Stimulated activated naive CD8-positive, alpha-beta T cell treated with anti-CD3 and anti-CD28 coated beads, Interleukin-15, amount 100 ng/mL, for 72 hours (primary cell): ENCODE results near the gene ITGA11.

Experiments used
- ATAC-seq: fragments of 150-1000 bp; cut with Tn5 transposase; 2 replicates; pipeline ENCODE4 v1.10.0; 2021; ENCODE audit warnings: mild to moderate bottlenecking, moderate library complexity
- DNase-seq, 2 donors: peaks; one replicate each; pipeline ENCODE4 v3.0.0; 2021 to 2022
- H3K27ac Mint-ChIP-seq, 2 donors: one replicate each; pipeline ENCODE4 v1.8.0; 2022; ENCODE audit warnings: mild to moderate bottlenecking in 2 of 2, mixed read lengths in 2 of 2, moderate library complexity in 2 of 2
- H3K27me3 Mint-ChIP-seq: one replicate; pipeline ENCODE4 v1.8.0; 2022; ENCODE audit warnings: mixed read lengths
- H3K4me1 Mint-ChIP-seq: one replicate; pipeline ENCODE4 v1.8.0; 2022; ENCODE audit warnings: mild to moderate bottlenecking, mixed read lengths
- H3K4me3 Mint-ChIP-seq, 2 donors: one replicate each; pipeline ENCODE4 v1.8.0; 2022; ENCODE audit warnings: mild to moderate bottlenecking in 2 of 2, mixed read lengths in 2 of 2, moderate library complexity in 1 of 2
- H3K9me3 Mint-ChIP-seq, 2 donors: one replicate each; pipeline ENCODE4 v1.8.0; 2022; ENCODE audit warnings: mixed read lengths in 2 of 2

The ITGA11 gene

DNA sequence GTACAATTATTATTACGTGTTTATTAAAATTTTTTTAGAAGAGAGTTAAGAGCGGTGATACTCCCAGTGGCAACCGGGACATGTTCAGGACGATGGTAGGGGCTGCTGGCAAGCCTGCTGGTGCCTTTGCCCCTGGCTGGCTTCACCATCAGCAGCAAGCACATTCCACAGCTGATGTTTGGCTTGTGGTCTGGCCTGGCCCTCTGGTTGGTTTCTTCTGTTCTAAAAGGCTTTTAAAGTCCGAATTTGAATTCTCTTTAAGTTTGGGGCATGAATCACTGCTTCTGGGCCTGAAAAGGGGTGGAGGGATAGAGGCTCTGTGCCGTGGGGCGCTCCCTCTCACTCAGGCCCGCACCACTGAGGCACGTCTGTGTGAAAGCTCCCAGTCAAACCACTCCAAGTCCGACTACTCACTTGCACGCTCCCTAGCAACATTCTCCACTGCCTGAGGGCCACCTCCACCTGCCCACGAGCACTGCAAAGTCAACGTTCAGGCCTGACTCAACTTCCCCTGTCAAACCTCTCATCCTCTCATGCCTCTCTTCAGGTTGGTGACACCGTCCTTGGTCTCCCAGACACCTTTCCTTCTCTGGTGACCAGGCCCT lies 10.1 kb downstream of the ITGA11 start:
- Mint-ChIP-seq H3K9me3 (no peaks in the 10 kb centered on the region), H3K4me1 (no peaks in the 10 kb centered on the region), H3K27ac (no peak overlapping the region), H3K4me3 (no peak overlapping the region), H3K27me3 (no peaks in the 10 kb centered on the region)
- no peak for ATAC-seq
- no peak for DNase-seq

- Mint-ChIP-seq H3K4me3 (no peak overlapping the region), H3K4me1 (no peaks in the 10 kb centered on the region), H3K27me3 (no peaks in the 10 kb centered on the region), H3K27ac (no peak overlapping the region), H3K9me3 (no peaks in the 10 kb centered on the region)
- no peak for ATAC-seq
- no peak for DNase-seq
Measured at GRCh38 chr15:68421115-68421551, 10.8 kb downstream of the ITGA11 start.

- no peaks in the 10 kb centered on the region for H3K27me3 Mint-ChIP-seq
- H3K9me3 Mint-ChIP-seq = no peaks in the 10 kb centered on the region
- DNase-seq = no peak
- H3K4me3 Mint-ChIP-seq = no peak overlapping the region
- H3K4me1 Mint-ChIP-seq = no peaks in the 10 kb centered on the region
- ATAC-seq = no peak
- H3K27ac Mint-ChIP-seq = no peak overlapping the region
Measured at GRCh38 chr15:68420186-68420684, 11.7 kb downstream of the ITGA11 start.

DNA sequence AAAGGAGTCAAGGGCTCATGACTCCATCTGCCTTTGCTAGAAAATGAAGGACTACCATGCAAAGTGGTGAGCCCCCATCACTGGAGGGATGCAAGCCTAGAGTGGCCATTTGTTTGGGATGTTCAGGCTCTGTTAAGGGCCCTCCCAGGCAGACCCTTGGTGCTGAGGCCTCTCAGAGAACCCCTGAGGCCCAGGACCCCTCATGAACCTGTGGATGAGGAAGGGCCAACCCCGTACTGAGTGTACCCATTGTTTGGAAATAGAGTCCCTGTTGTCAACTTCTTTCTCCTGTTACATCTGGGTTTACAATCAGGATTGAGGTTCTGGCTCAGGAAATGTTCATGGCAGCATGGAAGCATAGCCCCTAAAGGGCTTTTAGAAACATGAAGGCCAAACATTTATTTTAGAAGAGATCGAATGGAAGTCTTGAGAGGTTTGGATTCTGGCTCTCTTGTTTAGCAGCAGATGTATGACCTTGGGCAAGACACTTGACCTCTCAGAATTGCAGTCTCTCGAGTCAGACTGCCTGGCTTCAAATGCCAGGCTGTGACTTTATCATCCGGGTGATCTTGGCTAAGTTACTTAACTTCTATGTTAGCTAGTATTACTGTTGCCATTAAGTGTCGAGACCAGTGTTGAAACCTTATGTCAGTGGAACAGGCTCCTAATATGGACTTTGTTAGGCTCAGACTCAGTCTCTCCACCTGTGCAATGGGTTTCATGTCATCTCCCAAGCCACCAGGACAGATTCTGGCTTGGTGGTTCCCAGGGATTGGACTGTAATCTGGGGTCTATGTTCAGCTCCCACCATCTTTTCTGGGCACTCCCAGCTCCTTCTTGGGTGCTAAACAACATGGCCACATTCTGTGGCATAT lies 12.4 kb downstream of the ITGA11 start:
- ATAC-seq = no peak
- no peaks in the 10 kb centered on the region for H3K27me3 Mint-ChIP-seq

DNA sequence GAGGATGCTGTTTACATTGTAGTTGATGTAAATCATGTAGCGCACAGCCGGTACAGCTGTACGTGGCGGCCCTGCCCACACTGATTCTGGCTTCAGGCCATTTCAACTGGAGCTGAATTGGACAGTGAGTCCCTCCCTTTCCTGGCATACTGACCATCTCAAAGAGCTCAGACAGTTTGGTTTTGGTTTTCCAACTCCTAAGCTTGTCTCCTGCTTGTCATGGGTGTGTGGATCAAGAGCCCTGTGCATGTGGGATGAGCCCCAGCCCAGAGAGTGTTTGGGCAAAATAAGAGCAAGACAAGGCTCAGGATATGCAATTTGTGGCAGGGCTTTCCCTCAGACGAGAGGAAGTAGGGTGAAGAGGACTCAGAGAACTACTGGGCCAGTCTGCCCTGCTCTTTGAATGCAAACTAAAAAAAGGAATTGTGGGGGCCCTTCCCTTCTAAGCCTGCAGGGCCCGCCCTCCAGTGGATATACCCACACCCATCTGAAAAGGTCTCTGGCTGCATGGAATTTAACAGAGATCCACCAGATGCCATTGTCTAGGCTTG lies 13.3 kb downstream of the ITGA11 start:
- no peaks in the 10 kb centered on the region for H3K4me1 Mint-ChIP-seq
- no peak for ATAC-seq
- DNase-seq = no peak
- H3K27ac Mint-ChIP-seq = no peak overlapping the region
- no peaks in the 10 kb centered on the region for H3K27me3 Mint-ChIP-seq
- H3K9me3 Mint-ChIP-seq = no peaks in the 10 kb centered on the region
- no peak overlapping the region for H3K4me3 Mint-ChIP-seq

More for the DNA sequence above, 12.4 kb downstream of the ITGA11 start:
- H3K9me3 Mint-ChIP-seq = no peaks in the 10 kb centered on the region
- H3K4me1 Mint-ChIP-seq = no peaks in the 10 kb centered on the region
- no peak overlapping the region for H3K4me3 Mint-ChIP-seq
- no peak overlapping the region for H3K27ac Mint-ChIP-seq
- DNase-seq = no peak

DNA sequence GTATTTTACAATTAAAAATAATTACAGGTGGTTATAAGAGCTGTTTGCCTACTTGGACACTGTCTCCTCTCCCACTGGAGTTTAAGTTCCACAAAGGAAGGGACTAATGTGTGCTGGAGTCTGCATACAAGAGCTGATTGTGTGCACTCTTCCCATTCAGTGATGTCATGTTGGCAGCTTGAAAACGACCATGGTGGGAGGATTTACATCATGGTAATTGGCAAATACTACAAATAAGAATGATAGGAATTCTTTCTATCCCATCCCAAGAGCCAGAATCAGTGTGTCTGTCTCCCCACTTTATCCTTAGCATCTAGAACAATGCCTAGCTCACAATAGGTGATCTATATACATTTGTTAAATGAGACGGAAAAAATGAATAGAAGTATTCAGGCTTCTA lies 14.1 kb downstream of the ITGA11 start:
- H3K27me3 Mint-ChIP-seq = no peaks in the 10 kb centered on the region
- ATAC-seq = no peak
- no peak for DNase-seq
- no peaks in the 10 kb centered on the region for H3K9me3 Mint-ChIP-seq
- H3K27ac Mint-ChIP-seq = no peak overlapping the region
- no peak overlapping the region for H3K4me3 Mint-ChIP-seq
- no peaks in the 10 kb centered on the region for H3K4me1 Mint-ChIP-seq

DNA sequence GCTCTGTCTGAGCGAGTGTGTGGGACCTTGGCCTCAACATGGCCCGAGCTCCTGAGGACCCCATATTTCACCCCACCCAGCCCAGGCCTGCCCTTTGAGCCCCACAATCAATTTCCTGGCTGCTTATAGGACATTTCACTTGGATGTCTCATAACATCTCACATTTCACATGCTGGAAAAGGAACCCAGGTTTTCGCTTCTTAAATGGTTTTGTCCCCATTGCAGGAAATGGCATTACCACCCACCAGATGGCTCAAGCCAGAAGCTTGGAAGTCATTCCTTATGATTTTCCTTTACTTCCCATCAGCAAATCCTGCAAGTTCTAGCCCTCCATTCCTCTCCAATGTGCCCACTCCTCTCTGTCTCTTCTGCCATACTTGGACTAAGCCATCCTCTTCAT lies 14.9 kb downstream of the ITGA11 start:
- H3K9me3 Mint-ChIP-seq = no peaks in the 10 kb centered on the region
- ATAC-seq (no peak), DNase-seq (no peak)

GRCh38 chr15:68416158-68416535 lies 15.8 kb downstream of the ITGA11 start:
- Mint-ChIP-seq H3K4me3 (no peak overlapping the region), H3K27me3 (no peaks in the 10 kb centered on the region), H3K4me1 (no peaks in the 10 kb centered on the region), H3K27ac (peak overlapping the region in 1 of 2 donors; percentile 62), H3K9me3 (no peaks in the 10 kb centered on the region)
- ATAC-seq (no peak), DNase-seq (no peak)

More for the DNA sequence above, 14.9 kb downstream of the ITGA11 start:
- Mint-ChIP-seq H3K4me3 (no peak overlapping the region), H3K27me3 (no peaks in the 10 kb centered on the region), H3K4me1 (no peaks in the 10 kb centered on the region), H3K27ac (no peak overlapping the region)

GRCh38 chr15:68415501-68416157 lies 16.3 kb downstream of the ITGA11 start:
- Mint-ChIP-seq H3K9me3 (no peaks in the 10 kb centered on the region), H3K27me3 (no peaks in the 10 kb centered on the region), H3K4me1 (no peaks in the 10 kb centered on the region), H3K27ac (peak overlapping the region in 1 of 2 donors; percentile 42), H3K4me3 (no peak overlapping the region)
- ATAC-seq (no peak), DNase-seq (no peak)

- H3K9me3 Mint-ChIP-seq = no peaks in the 10 kb centered on the region
- H3K27me3 Mint-ChIP-seq = no peaks in the 10 kb centered on the region
- no peak overlapping the region for H3K4me3 Mint-ChIP-seq
- DNase-seq (no peak), ATAC-seq (no peak)
- H3K4me1 Mint-ChIP-seq = no peaks in the 10 kb centered on the region
- H3K27ac Mint-ChIP-seq = no peak overlapping the region
Measured at GRCh38 chr15:68415061-68415460, 16.9 kb downstream of the ITGA11 start.

DNA sequence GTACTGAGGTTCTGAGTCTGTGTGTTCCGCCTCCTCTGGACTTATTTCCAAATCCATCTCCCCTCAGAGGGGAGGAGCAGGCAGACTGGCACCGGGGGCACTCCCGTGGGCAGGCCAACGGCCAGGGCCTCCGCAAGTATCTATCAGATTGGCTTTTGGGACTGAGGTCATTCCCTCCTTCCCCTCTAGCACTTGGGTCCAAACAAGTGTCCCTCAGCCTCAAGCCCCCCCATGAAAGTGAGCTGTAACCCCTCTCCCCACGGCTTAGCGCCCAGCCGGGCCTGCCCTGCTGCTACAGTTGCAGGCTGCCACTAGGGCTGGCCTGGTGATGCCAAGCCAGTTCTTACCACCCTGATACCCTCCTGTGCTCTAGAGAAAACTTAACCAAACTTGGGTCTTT lies 17.4 kb downstream of the ITGA11 start:
- H3K27me3 Mint-ChIP-seq = no peaks in the 10 kb centered on the region
- H3K9me3 Mint-ChIP-seq = no peaks in the 10 kb centered on the region
- ATAC-seq (no peak), DNase-seq (no peak)
- H3K4me3 Mint-ChIP-seq = no peak overlapping the region
- no peaks in the 10 kb centered on the region for H3K4me1 Mint-ChIP-seq
- H3K27ac Mint-ChIP-seq = no peak overlapping the region

DNA sequence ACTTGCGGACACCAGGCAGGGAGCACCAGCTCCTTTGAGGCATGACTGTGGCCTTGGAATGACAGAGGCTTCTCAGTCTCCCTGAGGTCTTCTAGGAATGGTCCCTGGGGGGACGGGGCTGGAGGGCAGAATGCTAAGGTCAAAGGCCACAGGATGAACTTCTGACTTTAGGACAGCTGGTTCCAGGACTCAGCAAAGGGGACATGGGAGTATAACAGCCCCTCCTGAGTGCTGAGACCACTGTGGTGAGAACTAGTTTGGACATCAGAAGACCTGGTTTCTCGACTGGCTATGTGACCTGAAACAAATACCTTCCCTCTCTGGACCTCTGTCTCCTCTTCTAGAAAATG lies 17.8 kb downstream of the ITGA11 start:
- Mint-ChIP-seq H3K9me3 (no peaks in the 10 kb centered on the region), H3K27ac (no peak overlapping the region), H3K4me1 (no peaks in the 10 kb centered on the region), H3K27me3 (no peaks in the 10 kb centered on the region), H3K4me3 (no peak overlapping the region)
- DNase-seq = no peak
- ATAC-seq = no peak

DNA sequence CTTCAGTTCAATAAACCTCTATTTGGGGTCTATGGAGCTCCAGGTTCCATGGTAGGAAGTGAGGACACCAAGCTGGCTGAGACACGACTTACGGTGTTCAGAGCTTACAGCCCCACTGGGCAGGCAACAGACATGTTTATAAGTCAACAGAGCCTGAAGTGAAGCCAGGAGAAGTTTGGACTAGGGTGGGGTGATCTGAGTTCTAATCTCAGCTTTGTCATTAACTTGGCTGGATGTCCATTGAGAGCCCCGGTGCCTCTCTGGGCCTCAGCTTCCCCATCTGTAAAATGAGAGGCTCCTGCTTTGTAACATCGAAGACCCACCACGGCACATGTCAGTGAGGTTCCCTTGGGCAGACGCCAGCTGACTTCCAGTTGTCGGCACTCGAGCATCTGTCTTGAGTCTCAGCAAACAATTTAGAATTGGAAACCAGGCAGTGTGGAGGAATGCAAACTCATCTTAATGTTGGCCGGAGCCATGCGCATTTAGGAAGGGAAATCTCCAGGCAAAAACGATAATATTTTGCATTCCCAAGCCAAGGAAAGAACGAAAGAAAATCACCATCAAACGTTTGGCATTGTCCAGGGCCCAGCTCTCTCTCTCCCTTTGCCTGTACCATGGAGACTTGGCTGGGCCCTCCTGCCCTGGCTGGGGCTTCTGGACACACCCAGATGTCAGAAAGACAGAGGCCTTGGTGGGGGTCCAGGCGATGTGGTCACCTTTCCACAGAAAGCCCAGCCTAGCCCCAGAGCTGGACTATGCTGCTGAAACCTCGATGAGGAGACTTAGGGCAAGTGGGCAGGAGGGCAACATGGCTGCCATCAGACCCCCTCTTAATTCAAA lies 18.4 kb downstream of the ITGA11 start:
- peaks cover under 1% of the 10 kb centered on the region for H3K27me3 Mint-ChIP-seq
- H3K4me1 Mint-ChIP-seq = no peaks in the 10 kb centered on the region
- H3K27ac Mint-ChIP-seq = no peak overlapping the region

GRCh38 chr15:68412218-68412617 lies 19.7 kb downstream of the ITGA11 start:
- no peaks in the 10 kb centered on the region for H3K9me3 Mint-ChIP-seq
- DNase-seq (no peak), ATAC-seq (no peak)
- H3K27ac Mint-ChIP-seq = peak overlapping the region in 1 of 2 donors; percentile 39
- H3K4me1 Mint-ChIP-seq = no peaks in the 10 kb centered on the region
- H3K4me3 Mint-ChIP-seq = no peak overlapping the region
- peaks cover 10% of the 10 kb centered on the region for H3K27me3 Mint-ChIP-seq

More for the DNA sequence above, 18.4 kb downstream of the ITGA11 start:
- ATAC-seq = no peak
- H3K4me3 Mint-ChIP-seq = no peak overlapping the region
- no peak for DNase-seq
- H3K9me3 Mint-ChIP-seq = no peaks in the 10 kb centered on the region

DNA sequence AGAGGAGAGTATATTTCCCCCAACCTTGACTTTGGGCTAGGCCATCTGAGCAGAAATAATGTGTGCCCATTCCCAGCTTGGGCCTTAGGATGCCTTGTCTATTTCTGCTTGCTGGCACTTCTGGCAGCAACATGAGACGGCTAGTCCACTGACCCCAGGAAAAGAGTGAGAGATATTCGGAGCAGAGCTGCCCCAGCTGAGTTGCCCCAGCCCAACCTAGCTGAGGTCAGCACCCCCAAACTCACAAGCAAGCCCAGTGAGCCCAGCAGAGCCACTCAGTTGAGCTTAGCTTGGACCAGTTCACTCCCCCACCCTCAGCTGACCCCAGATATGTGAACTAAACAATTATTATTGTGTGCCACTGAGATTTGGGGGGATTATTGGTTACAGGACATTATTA lies 20.2 kb downstream of the ITGA11 start:
- no peak for ATAC-seq
- Mint-ChIP-seq H3K27ac (peak overlapping the region in 1 of 2 donors; percentile 39), H3K4me1 (no peaks in the 10 kb centered on the region)

More for the DNA sequence above, 20.2 kb downstream of the ITGA11 start:
- no peak for DNase-seq
- peaks cover 10% of the 10 kb centered on the region for H3K27me3 Mint-ChIP-seq
- H3K4me3 Mint-ChIP-seq = no peak overlapping the region
- H3K9me3 Mint-ChIP-seq = no peaks in the 10 kb centered on the region
